ENCODE results near the gene CAMK1.

- no peak for TF ChIP-seq CTCF (IDR thresholded peaks at IDR 0.05)
- no peak for TF ChIP-seq POLR2A (IDR thresholded peaks at IDR 0.05)
These were observed 735 bp downstream of the CAMK1 start for GRCh38 chr3:9769012-9769411.

Measured in heart left ventricle (tissue), 13 donors.